SKM-1 treated with dmso at 0.1 percent for 144 hours (cell line): ENCODE data around the gene CDC25A.
"Not testable (repeated sequence)": the region's sequence is repeated elsewhere in the genome, so short reads cannot be mapped to it uniquely, and the experiment has no call there.

Source experiments
- DNase-seq: peaks from one replicate; lab custom pipeline; 2025; ENCODE audit not compliant: unreplicated experiment; lab: John Stamatoyannopoulos, UW

CDC25A gene

DNA sequence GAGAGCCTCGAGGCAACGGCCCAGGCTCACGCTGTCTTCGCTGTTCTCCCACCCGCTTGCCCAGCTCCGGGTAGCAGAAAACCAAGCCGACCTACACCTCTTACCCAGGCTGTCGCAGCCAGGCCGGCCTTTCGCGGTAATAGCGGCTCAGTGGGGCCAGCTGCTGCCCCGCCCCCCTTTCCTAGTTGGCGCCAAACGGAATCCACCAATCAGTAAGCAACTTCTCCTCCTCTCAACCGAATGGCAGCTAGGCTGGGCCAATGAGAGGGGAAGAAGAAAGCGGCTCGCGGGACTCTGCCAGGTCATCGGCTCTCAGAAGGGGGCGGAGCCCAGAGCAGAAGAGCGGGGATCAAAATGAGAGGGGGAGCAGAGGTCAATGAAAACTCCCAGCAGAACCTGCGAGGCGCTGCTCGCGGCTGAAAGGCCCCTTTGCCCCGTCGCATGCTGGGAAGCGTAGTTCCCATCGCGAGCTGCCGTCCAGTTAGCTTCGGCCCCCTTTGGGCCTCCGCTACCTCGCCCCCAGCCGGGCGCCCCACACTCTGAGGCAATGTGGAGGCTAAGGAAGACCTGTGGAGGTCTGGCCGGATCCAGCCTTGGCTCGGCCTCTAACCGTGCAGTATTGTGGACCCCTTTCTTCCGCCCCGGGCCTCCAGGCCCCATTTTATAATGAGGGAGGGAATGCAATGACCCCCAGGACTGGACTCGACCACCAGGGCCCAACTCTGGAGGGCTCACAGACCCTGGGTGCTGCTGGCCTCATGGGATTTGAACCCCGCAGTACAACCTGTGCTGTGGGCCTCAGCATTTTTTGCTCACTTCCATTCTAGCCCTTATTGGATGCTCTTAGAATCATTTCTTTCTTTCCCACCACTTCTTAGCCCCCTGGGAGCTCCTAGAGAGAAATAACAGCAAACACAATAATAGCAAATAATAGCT, at the start of gene CDC25A:
TSS of gene CDC25A (minus strand) at position 152 of the 936 bp plus-strand sequence. CDS start 470 bp downstream, outside the sequence.
- peak; percentile 100 for DNase-seq

DNA sequence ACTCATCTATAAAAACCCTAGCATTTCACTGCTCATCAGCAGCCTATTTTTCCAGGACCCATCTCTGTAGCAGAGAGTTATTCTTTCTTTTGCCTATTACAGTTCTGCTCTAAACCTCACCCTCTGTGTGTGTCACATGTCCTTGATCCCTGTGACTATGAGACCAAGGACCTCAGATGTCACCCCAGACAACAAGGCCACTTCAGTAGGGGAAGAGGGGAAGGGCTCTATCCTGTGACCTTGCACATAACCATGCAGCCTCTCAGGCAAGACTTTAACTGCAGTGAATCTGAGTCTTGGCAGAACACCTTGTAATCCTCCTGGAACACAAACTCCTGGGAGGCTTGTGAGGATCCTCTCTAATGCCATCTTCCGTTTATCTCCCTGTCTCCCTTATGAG, 48.3 kb upstream of the CDC25A start:
- DNase-seq = no peak

DNA sequence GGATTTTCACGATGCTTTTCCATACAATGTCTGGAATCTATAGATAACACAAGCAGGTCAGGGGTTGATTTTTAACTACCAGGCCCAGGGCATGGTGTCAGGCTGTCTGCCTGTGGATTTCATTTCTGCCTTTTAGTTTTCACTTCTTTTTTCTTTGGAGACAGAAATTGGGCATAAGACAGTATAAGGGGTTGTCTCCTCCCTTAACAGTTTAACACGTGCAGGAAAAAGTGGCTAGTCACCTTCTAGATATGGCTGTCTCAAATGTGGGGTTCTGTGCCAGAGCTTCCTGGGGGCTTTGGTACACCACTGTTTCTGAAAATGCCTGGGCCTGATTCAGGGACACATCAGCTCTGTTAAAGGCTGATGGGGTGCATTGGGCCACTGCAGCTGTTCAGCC, 45.3 kb upstream of the CDC25A start:
- no peak for DNase-seq

DNA sequence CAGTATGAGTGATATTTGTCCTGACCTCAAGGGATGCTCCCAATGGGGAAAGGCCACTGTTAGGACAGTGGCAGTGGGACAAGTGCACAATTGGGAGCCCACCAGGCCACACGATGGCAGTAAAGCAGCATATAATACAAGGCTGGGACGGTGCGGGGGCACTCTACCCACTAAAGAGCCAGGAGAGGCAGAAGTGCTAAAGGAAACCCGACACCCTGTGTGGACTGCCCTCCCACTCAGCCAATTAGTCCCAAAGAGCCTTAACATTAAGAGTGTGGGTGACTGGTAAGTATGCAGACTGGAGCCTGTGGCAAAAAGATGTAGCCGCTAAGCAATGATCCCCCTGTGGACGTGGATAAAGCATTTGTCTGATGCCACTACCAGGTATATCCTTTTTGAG, 44.5 kb upstream of the CDC25A start:
- DNase-seq = peak; percentile 72

DNA sequence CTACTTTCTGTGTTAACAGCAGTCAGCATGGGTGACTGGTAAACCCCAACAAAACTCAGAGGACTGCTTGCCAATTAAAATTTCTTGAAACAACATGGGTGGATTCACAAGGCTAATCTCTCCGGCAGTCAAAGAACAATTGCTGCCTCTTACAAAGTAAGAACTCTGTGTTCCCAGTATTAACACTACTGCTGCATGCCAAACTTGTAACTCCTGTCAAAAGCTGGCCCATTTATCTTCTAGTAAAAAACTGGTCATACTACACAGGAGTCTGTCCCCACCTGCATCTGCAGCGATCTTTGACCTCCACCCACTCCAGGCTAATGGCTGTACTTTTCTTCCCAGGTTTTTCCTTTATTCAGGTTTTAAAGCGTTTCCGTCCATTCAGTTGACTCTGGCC, 44.0 kb upstream of the CDC25A start:
- DNase-seq = no peak

GRCh38 chr3:48226939-48227338, 38.7 kb upstream of the CDC25A start:
- DNase-seq = no peak

DNA sequence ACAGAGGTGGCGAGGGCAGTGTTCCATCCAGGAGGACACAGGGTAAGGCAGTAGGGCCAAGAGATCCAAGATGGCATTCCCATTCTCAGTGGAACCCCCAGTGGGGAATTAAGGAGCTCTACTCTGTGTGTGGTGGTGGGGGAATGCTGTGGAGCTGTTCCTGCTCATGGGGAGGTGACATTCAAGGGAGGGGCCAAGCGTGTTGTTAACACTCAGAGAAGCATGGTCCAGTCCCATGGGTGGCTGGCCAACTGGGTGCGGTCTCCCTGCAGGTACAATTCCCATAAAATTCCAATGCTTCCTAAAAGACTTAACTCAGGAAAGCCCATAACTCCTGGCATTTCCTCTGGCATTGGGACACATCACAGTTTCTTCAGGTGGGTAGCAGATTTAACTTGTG, 37.4 kb upstream of the CDC25A start:
- DNase-seq = no peak

DNA sequence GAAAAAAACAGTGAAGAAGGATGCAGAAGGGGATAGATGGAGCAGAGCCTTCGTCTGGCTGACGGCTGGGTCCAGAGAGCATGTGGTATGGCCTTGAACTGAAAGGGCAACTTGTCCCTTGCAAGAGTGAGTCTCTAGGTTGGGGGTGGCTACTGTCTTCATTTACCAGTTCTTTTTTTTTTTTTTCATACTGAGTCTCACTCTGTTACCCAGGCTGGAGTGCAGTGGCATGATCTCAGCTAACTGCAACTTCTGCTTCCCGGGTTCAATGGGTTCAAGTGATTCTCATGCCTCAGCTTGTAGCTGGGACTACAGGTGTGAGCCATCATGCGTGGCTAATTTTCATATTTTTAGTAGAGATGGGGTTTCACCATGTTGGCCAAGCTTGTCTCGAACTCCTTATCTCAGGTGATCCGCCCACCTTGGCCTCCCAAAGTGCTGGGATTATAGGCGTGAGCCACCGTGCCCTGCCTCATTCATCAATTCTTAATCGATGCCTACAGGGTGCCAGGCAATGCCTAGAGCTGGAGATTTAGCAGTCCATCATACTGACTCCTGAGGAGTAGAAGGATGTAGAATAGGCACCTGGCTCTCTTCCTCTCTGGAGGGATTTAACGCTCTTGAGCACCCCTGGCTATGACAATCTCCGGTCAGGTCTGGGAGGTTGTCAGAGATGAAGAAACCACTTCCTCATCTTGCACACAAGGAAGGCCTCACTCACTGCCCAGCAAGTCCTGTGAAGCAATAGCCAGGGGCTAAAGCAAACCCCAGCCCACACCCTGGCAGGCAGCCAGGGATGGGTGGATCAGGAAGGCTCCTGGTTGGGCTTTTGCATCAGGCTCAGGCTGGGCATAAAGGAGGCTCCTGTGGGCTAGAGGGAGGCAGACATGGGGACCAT, 34.6 kb upstream of the CDC25A start, which contains the start of gene CAMP:
TSS of gene CAMP (plus strand) at position 880 of the 898 bp plus-strand sequence. CDS start at position 897, 17 bp downstream.
- peak; percentile 98 for DNase-seq

DNA sequence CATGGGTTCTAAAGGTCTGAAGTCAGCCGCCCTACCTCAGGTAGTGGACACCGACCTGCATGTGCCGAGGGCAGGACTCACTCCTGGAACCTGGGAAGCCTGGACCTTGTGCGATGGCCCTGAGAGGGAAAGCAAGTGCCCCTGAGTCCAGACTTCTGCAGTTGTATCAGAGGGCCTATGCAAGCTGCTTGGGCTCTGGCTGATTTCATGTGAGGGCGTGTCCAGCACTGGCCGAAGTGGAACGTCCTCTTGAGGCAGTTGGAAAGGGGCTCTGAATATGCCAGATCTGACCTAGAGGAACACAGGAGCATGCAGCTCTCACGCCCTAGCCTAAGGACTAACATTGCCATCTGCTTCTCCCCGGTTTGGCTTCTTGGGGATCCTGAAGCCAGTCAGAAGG, 32.5 kb upstream of the CDC25A start:
- no peak for DNase-seq

DNA sequence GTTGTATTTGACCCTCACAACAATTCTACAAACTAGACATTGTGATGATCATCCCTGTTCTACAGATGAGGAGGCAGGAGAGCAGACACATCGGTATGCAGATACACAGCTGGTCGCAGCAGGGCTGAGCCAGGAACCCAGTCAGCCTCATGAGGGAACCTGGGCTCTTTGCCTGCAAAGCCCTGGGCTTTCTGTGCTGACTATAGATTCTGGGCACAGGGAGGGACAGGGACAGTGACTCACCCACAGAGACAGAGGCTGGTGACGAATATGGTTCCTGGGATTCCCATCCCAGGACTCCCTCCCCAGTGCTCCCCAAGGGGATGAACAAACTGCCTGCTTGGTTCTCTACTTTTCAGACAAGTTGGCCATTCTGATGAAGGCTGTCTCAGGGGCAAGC, 31.3 kb upstream of the CDC25A start:
- no peak for DNase-seq

DNA sequence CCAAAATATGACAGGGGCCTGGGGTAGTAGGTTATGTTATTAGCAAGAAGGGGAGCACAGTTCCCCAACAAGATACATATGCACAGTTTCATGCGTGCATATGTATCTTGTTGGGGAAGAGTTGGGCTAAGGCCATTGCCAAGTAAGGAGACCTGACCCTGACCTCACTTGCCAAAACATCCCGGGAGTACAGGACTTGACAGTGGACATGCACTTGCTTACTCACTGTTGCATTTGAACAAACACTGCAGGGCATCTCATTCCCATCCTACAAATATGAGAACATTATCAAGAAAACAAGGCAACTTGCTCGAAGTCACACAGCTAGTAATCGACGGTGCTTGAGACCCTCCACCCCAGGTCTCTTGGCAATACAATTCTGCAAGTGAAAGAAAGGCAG, 30.3 kb upstream of the CDC25A start:
- DNase-seq = no peak

DNA sequence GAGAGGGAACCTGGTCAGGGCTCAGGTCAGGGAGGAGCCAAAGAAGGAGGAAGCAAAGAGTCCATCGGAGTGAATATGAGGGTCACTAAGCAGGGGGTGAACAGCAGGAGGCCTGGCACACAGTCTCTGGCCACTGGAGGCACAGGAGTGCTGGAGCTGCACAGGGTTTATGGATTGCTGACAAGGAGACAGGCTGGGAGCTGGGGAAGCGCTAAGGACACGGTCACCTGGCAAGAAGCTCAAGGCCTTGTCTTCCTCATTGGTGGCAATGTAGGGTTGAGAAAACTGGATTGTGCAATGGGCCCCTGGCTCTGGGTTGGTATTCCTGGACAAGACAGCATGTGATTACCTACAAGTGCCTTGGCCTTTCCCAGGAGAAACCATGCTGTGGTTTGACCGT, 29.2 kb upstream of the CDC25A start:
- no peak for DNase-seq

DNA sequence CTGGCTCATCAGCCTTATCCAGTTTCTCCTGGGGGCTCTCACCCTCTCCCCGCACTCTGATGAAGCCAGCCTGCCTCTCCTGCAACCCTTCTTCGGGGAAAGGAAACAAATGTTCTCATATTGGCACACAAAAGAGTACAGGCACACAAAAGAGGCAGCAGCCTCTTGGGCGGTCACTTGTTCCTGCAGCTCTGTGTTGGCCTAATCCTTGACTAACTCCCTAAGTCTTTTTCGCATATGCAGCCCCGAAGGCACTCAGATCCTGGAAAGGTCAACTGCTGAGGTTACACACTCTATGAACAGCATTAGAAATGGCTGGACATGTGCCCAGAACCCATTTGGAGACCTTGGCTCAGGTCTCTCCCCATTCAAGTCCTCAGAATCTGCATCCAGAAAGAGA, 27.7 kb upstream of the CDC25A start:
- DNase-seq = no peak

DNA sequence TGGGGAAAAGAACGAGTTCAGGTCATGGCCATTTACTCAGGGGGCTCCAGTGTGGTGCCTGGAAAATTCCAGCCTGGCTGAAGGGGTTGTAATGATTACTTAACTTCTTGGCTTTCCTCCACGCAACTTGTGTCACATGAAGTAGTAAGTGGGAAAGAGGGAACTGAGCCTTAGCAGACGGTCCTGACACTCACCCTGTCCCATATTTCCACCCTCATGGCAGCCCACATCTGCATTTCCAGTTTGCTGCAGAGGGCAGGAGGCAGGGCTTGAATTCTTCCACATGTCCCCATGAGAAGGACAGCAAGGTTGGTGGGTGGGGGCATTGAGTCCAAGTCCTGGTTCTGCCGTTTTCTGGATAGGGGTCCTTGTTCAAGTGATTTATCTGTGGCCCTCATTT, 27.2 kb upstream of the CDC25A start:
- no peak for DNase-seq

DNA sequence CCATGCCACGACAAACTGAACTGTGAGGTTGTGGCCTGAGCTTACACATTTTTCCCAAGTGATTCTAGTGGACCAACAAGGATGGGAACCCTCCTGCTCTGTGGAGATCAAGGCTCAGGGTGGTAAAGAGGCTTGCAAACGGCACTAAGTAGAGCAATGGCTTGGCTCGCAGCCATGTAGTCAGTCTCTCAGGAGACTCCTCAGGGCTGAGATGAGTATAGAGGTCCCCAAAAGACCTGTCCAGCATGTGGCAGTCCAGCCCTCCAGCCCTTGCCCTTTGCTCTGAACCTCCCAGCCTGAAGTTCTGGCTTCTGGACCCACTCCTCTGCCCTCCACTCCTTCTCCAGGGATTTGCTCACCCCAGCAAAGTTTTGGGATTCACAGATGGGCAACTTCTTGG, 26.8 kb upstream of the CDC25A start:
- DNase-seq = no peak

GRCh38 chr3:48214225-48214624, 26.0 kb upstream of the CDC25A start:
- DNase-seq = no peak

- DNase-seq = not testable (repeated sequence)
Observed at GRCh38 chr3:48211776-48212175, 23.6 kb upstream of the CDC25A start.

DNA sequence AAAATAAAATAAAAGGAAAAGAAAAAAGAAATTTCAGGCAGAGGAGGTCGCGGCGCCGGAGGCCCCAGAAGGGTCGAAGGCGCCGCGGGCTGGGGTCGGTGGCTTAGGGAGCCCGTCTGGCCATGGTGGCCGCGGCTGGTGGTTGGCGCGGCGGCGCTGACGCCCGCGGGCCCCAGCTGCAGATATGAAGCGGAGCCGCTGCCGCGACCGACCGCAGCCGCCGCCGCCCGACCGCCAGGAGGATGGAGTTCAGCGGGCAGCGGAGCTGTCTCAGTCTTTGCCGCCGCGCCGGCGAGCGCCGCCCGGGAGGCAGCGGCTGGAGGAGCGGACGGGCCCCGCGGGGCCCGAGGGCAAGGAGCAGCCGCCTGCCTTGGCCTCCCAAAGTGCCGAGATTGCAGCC, 22.3 kb upstream of the CDC25A start:
- DNase-seq = not testable (repeated sequence)

DNA sequence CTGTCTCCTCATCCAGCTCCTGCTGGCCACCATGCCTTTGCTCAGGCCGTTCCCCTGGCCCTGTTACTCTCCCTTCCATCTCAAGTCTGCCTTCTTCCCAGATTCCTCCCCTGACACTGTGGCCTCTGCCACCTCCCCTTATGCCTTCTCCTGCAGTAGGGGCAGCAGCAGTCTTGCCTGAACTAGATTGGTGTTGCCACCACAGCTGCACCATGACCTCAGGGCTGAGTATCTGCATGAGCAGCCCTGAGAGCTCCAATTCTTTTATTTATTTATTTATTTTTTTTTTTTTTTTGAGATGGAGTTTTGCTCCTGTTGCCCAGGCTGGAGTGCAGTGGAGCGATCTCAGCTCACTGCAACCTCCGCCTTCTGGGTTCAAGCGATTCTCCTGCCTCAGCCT, 21.2 kb upstream of the CDC25A start:
- DNase-seq = no peak

- no peak for DNase-seq
Observed at GRCh38 chr3:48208076-48208475, 19.9 kb upstream of the CDC25A start.

GRCh38 chr3:48202632-48203031, 14.4 kb upstream of the CDC25A start:
- DNase-seq = no peak

DNA sequence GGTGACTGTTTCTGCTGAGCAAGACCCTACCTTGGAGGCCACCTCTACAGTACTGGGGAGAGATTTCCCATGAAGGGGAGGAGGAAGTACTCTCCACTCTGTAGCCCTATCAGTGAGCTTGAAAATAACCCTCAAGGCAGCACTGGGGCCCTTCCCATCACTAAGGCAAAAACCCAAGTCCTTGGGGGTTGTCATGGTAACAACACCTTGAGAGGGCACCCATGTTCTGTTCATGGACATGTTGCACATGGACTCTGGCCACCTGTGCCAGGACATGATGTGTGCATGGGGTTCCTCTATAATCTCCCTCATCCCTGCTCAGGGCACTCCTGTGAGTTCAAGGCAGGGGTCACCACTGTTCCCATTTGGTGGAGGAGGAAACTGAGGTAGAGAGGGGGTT, 10.9 kb upstream of the CDC25A start:
- no peak for DNase-seq
